ENCODE measurements around the gene FUNDC2. TPM values are rescaled to one million over a fixed set of nuclear protein-coding genes. Genes with fewer than 3 reads are reported as not detected.

The FUNDC2 gene
- total and polyA plus RNA-seq, 2 of the 13 experiments (the other 11 are each of a cell fraction or from before 2014, with no cell fraction given), result 65.3 to 109 TPM

DNA sequence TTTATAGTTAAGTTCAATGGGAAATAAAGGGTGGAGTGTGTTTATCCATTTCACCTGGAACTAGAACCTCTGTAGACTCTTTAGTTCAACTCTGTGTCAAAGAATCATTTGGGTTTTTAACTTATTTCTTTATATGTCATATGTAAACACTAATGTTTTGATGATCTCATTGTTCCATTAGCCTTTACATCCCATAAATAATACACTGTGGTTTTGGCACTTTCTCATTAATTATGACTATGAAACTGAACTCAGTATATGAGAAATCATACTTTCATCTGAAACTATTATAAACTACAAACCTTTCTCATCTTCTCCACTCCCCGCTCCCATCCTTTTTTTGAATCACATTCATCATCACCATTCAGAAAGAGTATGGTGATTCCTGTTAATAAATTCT is 35.2 kb upstream of the FUNDC2 start (continued):
- TF ChIP-seq, protein P1, sequence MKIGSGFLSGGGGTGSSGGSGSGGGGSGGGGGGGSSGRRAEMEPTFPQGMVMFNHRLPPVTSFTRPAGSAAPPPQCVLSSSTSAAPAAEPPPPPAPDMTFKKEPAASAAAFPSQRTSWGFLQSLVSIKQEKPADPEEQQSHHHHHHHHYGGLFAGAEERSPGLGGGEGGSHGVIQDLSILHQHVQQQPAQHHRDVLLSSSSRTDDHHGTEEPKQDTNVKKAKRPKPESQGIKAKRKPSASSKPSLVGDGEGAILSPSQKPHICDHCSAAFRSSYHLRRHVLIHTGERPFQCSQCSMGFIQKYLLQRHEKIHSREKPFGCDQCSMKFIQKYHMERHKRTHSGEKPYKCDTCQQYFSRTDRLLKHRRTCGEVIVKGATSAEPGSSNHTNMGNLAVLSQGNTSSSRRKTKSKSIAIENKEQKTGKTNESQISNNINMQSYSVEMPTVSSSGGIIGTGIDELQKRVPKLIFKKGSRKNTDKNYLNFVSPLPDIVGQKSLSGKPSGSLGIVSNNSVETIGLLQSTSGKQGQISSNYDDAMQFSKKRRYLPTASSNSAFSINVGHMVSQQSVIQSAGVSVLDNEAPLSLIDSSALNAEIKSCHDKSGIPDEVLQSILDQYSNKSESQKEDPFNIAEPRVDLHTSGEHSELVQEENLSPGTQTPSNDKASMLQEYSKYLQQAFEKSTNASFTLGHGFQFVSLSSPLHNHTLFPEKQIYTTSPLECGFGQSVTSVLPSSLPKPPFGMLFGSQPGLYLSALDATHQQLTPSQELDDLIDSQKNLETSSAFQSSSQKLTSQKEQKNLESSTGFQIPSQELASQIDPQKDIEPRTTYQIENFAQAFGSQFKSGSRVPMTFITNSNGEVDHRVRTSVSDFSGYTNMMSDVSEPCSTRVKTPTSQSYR (CRISPR knock-in tag; IDR thresholded peaks at IDR 0.05; ENCODE audit: borderline replicate concordance), result no peak

DNA sequence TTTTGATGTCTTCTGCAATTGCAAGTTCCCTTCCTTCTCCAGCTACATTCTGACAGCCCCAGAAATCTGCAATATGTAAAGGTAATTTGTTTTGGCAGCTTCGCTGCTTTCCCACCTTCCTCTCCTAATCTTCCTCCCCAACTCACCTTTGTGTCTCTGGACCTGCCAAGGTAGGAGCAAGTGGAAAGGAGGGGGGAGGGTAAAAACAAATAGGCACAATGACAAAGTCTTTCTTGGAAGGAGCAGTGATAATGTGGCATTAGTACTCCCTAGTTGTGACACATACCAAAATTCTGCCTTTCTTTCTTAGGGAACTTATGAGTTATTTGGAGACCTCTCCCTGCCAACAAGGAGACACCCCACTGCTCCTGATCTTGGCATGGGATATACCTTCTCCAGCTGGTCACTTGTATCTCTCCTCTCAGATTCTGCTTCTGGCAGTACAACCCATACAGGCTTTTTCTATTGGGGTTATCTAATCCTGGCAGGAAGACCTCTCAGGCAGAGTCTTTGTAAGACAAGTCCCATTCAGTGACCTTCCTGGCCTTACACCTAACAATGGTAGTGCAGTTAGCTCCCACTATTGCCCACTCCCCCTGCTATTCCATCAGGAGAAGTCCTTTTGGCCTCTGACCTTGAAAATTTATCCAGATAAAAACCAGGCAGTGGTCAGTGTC is 28.3 kb upstream of the FUNDC2 start:
- in situ Hi-C loops (cut with HindIII; ENCODE audit: extremely low pct_ligation_motif_present, low pct_unique_long_range_greater_than_20kb), result no loop called here
- no peaks in the 10 kb centered on the region for H3K79me2 ChIP-seq (ENCODE audit: insufficient read depth, low read length)
- BruUV-seq (replicated peaks), result no TSS peak

More for the DNA sequence above, 28.3 kb upstream of the FUNDC2 start:
- no peaks in the 10 kb centered on the region for H3K4me1 ChIP-seq (ENCODE audit: insufficient read depth, low read length)
- no peaks in the 10 kb centered on the region for H3K27me3 ChIP-seq (ENCODE audit: control insufficient read depth in 1 of 2, insufficient read depth in 2 of 2, low read length in 2 of 2)
- ChIA-PET POLR2A (no interaction called here), CTCF (ENCODE audit: low intra/inter-chr PET ratio, low total read pairs) (no interaction called here)
- H3K9me3 ChIP-seq (ENCODE audit: low read length), result no peaks in the 10 kb centered on the region
- H3K36me3 ChIP-seq (replicated peaks in 1 of 2; ENCODE audit: control insufficient read depth in 1 of 2, insufficient read depth in 2 of 2, low read length in 2 of 2), result no peaks in the 10 kb centered on the region
- 11% methylated on average over 1 of the region's 1 CpG for WGBS (ENCODE audit: low lambda C conversion rate)
- H2AFZ ChIP-seq (ENCODE audit: low read length), result no peak overlapping the region
- ATAC-seq (no peak), FAIRE-seq (no peak), DNase-seq (ENCODE audit: low spot score) (no peak)
- no peak overlapping the region for H3K4me3 ChIP-seq (replicated peaks in 1 of 3; ENCODE audit: insufficient read depth in 1 of 3, low read depth in 2 of 3, low read length in 3 of 3)
- no peaks in the 10 kb centered on the region for H4K20me1 ChIP-seq (ENCODE audit: insufficient read depth, low read length)
- no peak for TF ChIP-seq RFXANK (CRISPR knock-in tag; IDR thresholded peaks at IDR 0.05)
- no peak for TF ChIP-seq ZMYM2 (CRISPR knock-in tag; IDR thresholded peaks at IDR 0.05)
- no peak for TF ChIP-seq MIXL1 (CRISPR knock-in tag; IDR thresholded peaks at IDR 0.05)
- TF ChIP-seq, protein P2, sequence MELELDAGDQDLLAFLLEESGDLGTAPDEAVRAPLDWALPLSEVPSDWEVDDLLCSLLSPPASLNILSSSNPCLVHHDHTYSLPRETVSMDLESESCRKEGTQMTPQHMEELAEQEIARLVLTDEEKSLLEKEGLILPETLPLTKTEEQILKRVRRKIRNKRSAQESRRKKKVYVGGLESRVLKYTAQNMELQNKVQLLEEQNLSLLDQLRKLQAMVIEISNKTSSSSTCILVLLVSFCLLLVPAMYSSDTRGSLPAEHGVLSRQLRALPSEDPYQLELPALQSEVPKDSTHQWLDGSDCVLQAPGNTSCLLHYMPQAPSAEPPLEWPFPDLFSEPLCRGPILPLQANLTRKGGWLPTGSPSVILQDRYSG (CRISPR knock-in tag; IDR thresholded peaks at IDR 0.05), result no peak
- no peak for TF ChIP-seq CBX2 (IDR thresholded peaks at IDR 0.05; ENCODE audit: low read depth, low read length)
- TF ChIP-seq CBX2 (CRISPR knock-in tag; IDR thresholded peaks at IDR 0.05; ENCODE audit: low read depth), result no peak
- TF ChIP-seq, protein P3, sequence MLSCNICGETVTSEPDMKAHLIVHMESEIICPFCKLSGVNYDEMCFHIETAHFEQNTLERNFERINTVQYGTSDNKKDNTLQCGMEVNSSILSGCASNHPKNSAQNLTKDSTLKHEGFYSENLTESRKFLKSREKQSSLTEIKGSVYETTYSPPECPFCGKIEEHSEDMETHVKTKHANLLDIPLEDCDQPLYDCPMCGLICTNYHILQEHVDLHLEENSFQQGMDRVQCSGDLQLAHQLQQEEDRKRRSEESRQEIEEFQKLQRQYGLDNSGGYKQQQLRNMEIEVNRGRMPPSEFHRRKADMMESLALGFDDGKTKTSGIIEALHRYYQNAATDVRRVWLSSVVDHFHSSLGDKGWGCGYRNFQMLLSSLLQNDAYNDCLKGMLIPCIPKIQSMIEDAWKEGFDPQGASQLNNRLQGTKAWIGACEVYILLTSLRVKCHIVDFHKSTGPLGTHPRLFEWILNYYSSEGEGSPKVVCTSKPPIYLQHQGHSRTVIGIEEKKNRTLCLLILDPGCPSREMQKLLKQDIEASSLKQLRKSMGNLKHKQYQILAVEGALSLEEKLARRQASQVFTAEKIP (CRISPR knock-in tag; IDR thresholded peaks at IDR 0.05; ENCODE audit: borderline replicate concordance), result no peak
- no peak for TF ChIP-seq ZNF274 (CRISPR knock-in tag; IDR thresholded peaks at IDR 0.05)
- TF ChIP-seq POLR2G (IDR thresholded peaks at IDR 0.05; ENCODE audit: low read depth, low read length), result no peak
- TF ChIP-seq SUZ12 (IDR thresholded peaks at IDR 0.05; ENCODE audit: low read depth, low read length), result no peak
- TF ChIP-seq HES4 (CRISPR knock-in tag; IDR thresholded peaks at IDR 0.05; ENCODE audit: borderline replicate concordance), result no peak
- no peak for TF ChIP-seq ZNF235 (CRISPR knock-in tag; IDR thresholded peaks at IDR 0.05; ENCODE audit: borderline replicate concordance)
- TF ChIP-seq FOXA3 (CRISPR knock-in tag; IDR thresholded peaks at IDR 0.05), result no peak
- H3K27ac ChIP-seq (ENCODE audit: extremely low read length, insufficient read depth, low read length), result no peak overlapping the region
- no peak overlapping the region for H3K4me2 ChIP-seq (ENCODE audit: low read depth, low read length)
- H3K9ac ChIP-seq (ENCODE audit: insufficient read depth, low read depth, low read length), result no peak overlapping the region
- intact Hi-C loops (cut with micrococcal nuclease; ENCODE audit: unreplicated experiment), result no loop called here

Measured in HepG2 (cell line).